Nephron (organoid): ENCODE measurements around the gene TNFAIP3.
"Not testable (repeated sequence)": the region's sequence is repeated elsewhere in the genome, so short reads cannot be mapped to it uniquely, and the experiment has no call there.

Source experiments
- H3K27ac Mint-ChIP-seq, 3 experiments: 2 replicates each; pipeline ENCODE4 v1.8.0; 2020; ENCODE audit warnings: mixed read lengths in 3 of 3, mild to moderate bottlenecking in 2 of 3, moderate library complexity in 1 of 3
- H3K27me3 Mint-ChIP-seq: 2 replicates; pipeline ENCODE4 v1.8.0; 2021; ENCODE audit warnings: low read depth, mild to moderate bottlenecking, moderate library complexity, mixed read lengths
- H3K36me3 Mint-ChIP-seq: 2 replicates; pipeline ENCODE4 v1.8.0; 2020; ENCODE audit warnings: low read depth, mixed read lengths
- H3K4me1 Mint-ChIP-seq: 2 replicates; pipeline ENCODE4 v1.8.0; 2020; ENCODE audit warnings: mixed read lengths
- H3K4me3 Mint-ChIP-seq, 3 experiments: 2 replicates each; pipeline ENCODE4 v1.8.0; 2020; ENCODE audit warnings: mild to moderate bottlenecking in 3 of 3, mixed read lengths in 3 of 3, moderate library complexity in 2 of 3
- H3K9me3 Mint-ChIP-seq: 2 replicates; pipeline ENCODE4 v1.8.0; 2020; ENCODE audit warnings: mixed read lengths
- TF ChIP-seq, protein P1 (sequence below), 3 experiments: fragments of 200-600 bp; sonication (generic); IDR thresholded peaks; one replicate each; pipeline ENCODE4 v1.5.0; 2021; ENCODE audit warnings: antibody characterized with exemption in 3 of 3; ENCODE audit not compliant: unreplicated experiment in 3 of 3

The TNFAIP3 gene

DNA sequence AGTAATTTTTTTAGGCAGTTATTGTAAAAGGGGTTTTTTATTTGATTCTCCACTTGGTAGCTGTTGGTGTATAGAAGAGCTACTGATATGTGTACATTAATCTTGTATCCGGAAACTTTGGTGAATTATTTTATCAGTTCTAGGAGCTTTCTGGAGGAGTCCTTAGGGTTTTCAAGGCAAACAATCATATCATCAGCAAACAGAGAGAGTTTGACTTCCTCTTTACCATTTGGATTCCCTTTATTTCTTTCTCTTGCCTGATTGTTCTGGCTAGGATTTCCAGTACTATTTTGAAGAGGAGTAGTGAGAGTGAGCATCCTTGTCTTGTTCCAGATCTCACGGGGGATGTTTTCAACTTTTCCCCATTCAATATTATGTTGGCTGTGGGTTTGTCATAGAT is 28.0 kb upstream of the TNFAIP3 start:
- TF ChIP-seq, protein P1, sequence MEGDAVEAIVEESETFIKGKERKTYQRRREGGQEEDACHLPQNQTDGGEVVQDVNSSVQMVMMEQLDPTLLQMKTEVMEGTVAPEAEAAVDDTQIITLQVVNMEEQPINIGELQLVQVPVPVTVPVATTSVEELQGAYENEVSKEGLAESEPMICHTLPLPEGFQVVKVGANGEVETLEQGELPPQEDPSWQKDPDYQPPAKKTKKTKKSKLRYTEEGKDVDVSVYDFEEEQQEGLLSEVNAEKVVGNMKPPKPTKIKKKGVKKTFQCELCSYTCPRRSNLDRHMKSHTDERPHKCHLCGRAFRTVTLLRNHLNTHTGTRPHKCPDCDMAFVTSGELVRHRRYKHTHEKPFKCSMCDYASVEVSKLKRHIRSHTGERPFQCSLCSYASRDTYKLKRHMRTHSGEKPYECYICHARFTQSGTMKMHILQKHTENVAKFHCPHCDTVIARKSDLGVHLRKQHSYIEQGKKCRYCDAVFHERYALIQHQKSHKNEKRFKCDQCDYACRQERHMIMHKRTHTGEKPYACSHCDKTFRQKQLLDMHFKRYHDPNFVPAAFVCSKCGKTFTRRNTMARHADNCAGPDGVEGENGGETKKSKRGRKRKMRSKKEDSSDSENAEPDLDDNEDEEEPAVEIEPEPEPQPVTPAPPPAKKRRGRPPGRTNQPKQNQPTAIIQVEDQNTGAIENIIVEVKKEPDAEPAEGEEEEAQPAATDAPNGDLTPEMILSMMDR (IDR thresholded peaks at IDR 0.05; ENCODE audit: unreplicated experiment in 3 of 3), result no peak
- H3K36me3 Mint-ChIP-seq, result no peaks in the 10 kb centered on the region
- peaks cover 13% of the 10 kb centered on the region for H3K27me3 Mint-ChIP-seq
- no peak overlapping the region for H3K27ac Mint-ChIP-seq
- H3K4me3 Mint-ChIP-seq, result no peak overlapping the region
- no peaks in the 10 kb centered on the region for H3K4me1 Mint-ChIP-seq
- peaks cover 50% of the 10 kb centered on the region for H3K9me3 Mint-ChIP-seq

DNA sequence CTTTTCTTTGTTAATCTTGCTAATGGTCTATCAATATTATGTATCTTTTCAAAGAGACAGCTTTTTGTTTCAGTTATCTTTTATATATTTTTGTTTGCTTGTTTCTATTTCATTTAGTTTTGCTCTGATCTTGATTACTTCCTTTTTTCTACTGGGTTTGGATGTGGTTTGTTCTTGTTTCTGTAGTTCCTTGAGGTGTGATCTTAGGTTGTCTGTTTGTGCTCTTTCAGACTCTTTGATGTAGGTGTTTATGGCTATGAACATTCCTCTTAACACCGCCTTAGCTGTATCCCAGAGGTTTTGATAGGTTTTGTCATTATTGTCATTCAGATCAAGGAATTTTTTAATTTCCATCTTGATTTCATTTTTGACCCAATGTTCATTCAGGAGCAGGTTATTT is 26.8 kb upstream of the TNFAIP3 start:
- no peaks in the 10 kb centered on the region for H3K36me3 Mint-ChIP-seq
- no peak overlapping the region for H3K27ac Mint-ChIP-seq
- peaks cover 49% of the 10 kb centered on the region for H3K9me3 Mint-ChIP-seq
- no peaks in the 10 kb centered on the region for H3K4me1 Mint-ChIP-seq
- TF ChIP-seq, protein P1 (IDR thresholded peaks at IDR 0.05; ENCODE audit: unreplicated experiment in 3 of 3), result no peak
- H3K27me3 Mint-ChIP-seq, result peaks cover 13% of the 10 kb centered on the region
- no peak overlapping the region for H3K4me3 Mint-ChIP-seq

DNA sequence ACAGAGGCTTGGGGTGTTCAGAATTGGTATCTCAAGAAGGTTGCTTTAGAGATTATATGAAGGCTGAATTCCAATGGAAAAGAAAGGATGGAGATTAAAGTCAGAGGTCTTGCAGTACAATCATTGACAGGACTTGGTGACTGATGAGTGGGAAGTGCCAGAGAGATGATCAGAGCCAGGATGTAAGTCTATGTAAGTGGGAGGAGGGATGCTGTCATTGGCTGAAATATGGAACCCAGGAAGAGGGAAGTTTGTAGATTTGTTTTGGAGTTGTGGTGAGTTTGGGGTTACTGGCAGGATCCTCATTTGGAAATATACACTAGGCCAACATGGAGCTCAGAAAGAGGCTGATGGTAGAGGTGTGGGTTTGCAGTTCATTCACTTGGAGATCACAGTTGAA is 23.8 kb upstream of the TNFAIP3 start:
- TF ChIP-seq, protein P1 (IDR thresholded peaks at IDR 0.05; ENCODE audit: unreplicated experiment in 3 of 3), result no peak

DNA sequence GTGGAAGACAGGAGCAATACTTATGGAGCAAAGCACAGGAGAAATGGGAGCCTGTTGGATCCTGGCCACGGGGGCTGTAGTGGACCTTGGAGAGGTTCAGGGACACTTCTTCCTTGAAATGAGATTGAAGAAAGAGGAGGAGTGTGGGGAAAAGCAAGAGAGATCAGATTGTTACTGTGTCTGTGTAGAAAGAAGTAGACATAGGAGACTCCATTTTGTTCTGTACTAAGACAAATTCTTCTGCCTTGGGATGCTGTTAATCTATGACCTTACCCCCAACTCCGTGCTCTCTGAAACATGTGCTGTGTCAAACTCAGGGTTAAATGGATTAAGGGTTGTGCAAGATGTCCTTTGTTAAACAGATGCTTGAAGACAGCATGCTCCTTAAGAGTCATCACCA is 22.7 kb upstream of the TNFAIP3 start:
- not testable (repeated sequence) for H3K27ac Mint-ChIP-seq, H3K4me3 Mint-ChIP-seq, H3K36me3 Mint-ChIP-seq, H3K4me1 Mint-ChIP-seq
- H3K27me3 Mint-ChIP-seq, result peaks cover 13% of the 10 kb centered on the region
- H3K9me3 Mint-ChIP-seq, result peaks cover 31% of the 10 kb centered on the region

More for the DNA sequence above, 23.8 kb upstream of the TNFAIP3 start:
- H3K9me3 Mint-ChIP-seq, result peaks cover 38% of the 10 kb centered on the region
- no peaks in the 10 kb centered on the region for H3K4me1 Mint-ChIP-seq
- no peak overlapping the region for H3K27ac Mint-ChIP-seq
- H3K27me3 Mint-ChIP-seq, result peaks cover 13% of the 10 kb centered on the region
- H3K4me3 Mint-ChIP-seq, result no peak overlapping the region
- H3K36me3 Mint-ChIP-seq, result no peaks in the 10 kb centered on the region

DNA sequence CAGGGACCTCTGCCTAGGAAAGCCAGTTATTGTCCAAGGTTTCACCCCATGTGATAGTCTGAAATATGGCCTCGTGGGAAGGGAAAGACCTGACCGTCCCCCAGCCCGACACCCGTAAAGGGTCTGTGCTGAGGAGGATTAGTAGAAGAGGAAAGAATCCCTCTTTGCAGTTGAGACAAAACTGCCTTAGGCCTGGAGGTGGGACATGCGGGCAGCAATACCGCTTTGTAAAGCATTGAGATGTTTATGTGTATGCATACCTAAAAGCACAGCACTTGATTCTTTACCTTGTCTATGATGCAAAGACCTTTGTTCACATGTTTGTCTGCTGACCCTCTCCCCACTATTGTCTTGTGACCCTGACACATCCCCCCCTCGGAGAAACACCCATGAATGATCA is 22.3 kb upstream of the TNFAIP3 start:
- H3K27ac Mint-ChIP-seq, H3K36me3 Mint-ChIP-seq, H3K4me3 Mint-ChIP-seq: not testable (repeated sequence)
- peaks cover 10% of the 10 kb centered on the region for H3K4me1 Mint-ChIP-seq
- H3K9me3 Mint-ChIP-seq, result peaks cover 26% of the 10 kb centered on the region
- H3K27me3 Mint-ChIP-seq, result peaks cover 13% of the 10 kb centered on the region

DNA sequence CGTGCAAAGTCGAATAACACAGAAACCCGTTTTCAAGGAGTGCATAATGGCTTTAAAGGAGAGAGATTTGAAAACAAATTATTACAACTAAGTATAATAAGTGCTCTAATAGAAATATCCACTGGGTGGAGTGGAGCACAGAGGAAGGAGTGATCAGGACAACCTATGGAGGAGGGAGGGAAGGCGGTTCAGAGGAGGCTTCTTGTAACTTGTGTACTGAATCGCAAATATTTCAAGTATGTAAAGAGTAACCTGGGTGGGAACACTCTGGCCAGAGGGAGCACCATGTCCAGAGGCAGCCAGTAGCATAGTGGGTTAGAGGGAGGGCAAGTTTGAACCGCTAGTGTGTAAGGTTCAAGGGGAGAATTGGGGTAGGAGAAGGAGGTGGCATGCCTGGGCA is 21.6 kb upstream of the TNFAIP3 start:
- Mint-ChIP-seq H3K4me3 (no peak overlapping the region), H3K4me1 (peaks cover 12% of the 10 kb centered on the region), H3K9me3 (peaks cover 19% of the 10 kb centered on the region), H3K27ac (no peak overlapping the region), H3K27me3 (peaks cover 7% of the 10 kb centered on the region), H3K36me3 (no peaks in the 10 kb centered on the region)
- TF ChIP-seq, protein P1 (IDR thresholded peaks at IDR 0.05; ENCODE audit: unreplicated experiment in 3 of 3), result no peak

DNA sequence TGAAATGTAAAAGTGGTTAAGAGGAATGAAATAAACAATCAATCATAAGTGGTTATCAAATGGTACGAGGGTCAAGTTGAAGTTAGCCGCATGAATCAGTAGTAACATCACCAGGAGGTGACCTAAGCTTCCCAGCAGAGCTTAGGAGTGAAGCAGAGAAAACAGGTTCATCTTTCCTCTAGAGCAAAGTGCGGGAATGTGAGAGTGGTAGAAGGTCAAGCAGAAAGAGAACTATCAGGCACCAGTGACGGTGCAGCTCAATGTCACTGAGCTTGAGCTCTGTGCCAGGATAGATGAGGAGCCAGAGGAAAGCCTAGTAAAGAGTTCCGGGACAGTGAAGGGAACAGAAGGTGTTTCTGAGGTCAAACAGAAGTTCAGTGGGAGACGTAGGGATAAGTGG is 20.8 kb upstream of the TNFAIP3 start:
- no peak overlapping the region for H3K27ac Mint-ChIP-seq
- peaks cover 7% of the 10 kb centered on the region for H3K27me3 Mint-ChIP-seq

More for the DNA sequence above, 20.8 kb upstream of the TNFAIP3 start:
- Mint-ChIP-seq H3K4me3 (no peak overlapping the region), H3K4me1 (peaks cover 20% of the 10 kb centered on the region), H3K9me3 (peaks cover 12% of the 10 kb centered on the region), H3K36me3 (no peaks in the 10 kb centered on the region)
- TF ChIP-seq, protein P1 (IDR thresholded peaks at IDR 0.05; ENCODE audit: unreplicated experiment in 3 of 3), result no peak
